ENCODE measurements around the gene YOD1. TPM values are rescaled to one million over a fixed set of nuclear protein-coding genes. Genes with fewer than 3 reads are reported as not detected.

Gene YOD1
- total and polyA plus RNA-seq, 10 of the 15 experiments (the other 5 are each of a cell fraction or from before 2014, with no cell fraction given), result 2.1 to 7.9 (median 5.0) TPM

DNA sequence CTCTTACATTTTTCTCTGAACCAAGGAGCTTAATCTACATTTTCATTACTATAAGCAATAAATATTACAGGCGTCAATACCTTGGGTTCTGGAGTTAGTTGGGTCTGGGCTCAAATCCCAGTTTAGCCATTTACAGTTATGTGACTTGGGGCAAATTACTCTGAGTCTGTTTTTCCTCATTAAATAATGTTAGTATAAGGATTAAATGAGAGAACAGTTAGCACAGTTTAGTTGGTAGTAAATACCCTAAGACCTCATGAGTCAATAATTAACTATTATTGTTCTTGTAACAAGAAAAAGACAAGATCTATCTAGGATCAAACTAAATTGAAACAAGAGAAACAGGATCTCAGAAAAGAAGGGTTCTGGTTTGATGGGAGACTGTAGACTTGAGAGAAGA, 23.1 kb downstream of the YOD1 start:
- ATAC-seq (no peak), DNase-seq (ENCODE audit: low read depth, low spot score) (no peak), FAIRE-seq (no peak)
- POLR2A ChIA-PET, result no interaction called here
- no peak for TF ChIP-seq IRF4 (IDR thresholded peaks at IDR 0.05; ENCODE audit: low read depth, low read length)
- no peak for TF ChIP-seq TCF3 (IDR thresholded peaks at IDR 0.05; ENCODE audit: borderline replicate concordance, insufficient read depth, low read depth, low read length)
- no peak for TF ChIP-seq KAT2A (conservative IDR thresholded peaks at IDR 0.05; ENCODE audit: control insufficient read depth, low read depth, low read length)
- TF ChIP-seq, protein P1, sequence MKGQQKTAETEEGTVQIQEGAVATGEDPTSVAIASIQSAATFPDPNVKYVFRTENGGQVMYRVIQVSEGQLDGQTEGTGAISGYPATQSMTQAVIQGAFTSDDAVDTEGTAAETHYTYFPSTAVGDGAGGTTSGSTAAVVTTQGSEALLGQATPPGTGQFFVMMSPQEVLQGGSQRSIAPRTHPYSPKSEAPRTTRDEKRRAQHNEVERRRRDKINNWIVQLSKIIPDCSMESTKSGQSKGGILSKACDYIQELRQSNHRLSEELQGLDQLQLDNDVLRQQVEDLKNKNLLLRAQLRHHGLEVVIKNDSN (IDR thresholded peaks at IDR 0.05; ENCODE audit: borderline replicate concordance, extremely low read length, insufficient read depth, low read depth, low read length), result no peak
- TF ChIP-seq JUND (IDR thresholded peaks at IDR 0.05; ENCODE audit: low read depth, low read length), result no peak
- TF ChIP-seq GABPA (IDR thresholded peaks at IDR 0.05; ENCODE audit: low read depth), result no peak
- no peak for TF ChIP-seq SMARCA5 (IDR thresholded peaks at IDR 0.05)
- TF ChIP-seq ZSCAN29 (IDR thresholded peaks at IDR 0.05), result no peak
- TF ChIP-seq STAT1 (conservative IDR thresholded peaks at IDR 0.05), result no peak
- TF ChIP-seq GATAD2B (conservative IDR thresholded peaks at IDR 0.05; ENCODE audit: low read depth), result no peak
- no peak for TF ChIP-seq HDAC2 (IDR thresholded peaks at IDR 0.05)
- TF ChIP-seq ATF7 (IDR thresholded peaks at IDR 0.05; ENCODE audit: low read depth), result no peak
- TF ChIP-seq, protein P2, sequence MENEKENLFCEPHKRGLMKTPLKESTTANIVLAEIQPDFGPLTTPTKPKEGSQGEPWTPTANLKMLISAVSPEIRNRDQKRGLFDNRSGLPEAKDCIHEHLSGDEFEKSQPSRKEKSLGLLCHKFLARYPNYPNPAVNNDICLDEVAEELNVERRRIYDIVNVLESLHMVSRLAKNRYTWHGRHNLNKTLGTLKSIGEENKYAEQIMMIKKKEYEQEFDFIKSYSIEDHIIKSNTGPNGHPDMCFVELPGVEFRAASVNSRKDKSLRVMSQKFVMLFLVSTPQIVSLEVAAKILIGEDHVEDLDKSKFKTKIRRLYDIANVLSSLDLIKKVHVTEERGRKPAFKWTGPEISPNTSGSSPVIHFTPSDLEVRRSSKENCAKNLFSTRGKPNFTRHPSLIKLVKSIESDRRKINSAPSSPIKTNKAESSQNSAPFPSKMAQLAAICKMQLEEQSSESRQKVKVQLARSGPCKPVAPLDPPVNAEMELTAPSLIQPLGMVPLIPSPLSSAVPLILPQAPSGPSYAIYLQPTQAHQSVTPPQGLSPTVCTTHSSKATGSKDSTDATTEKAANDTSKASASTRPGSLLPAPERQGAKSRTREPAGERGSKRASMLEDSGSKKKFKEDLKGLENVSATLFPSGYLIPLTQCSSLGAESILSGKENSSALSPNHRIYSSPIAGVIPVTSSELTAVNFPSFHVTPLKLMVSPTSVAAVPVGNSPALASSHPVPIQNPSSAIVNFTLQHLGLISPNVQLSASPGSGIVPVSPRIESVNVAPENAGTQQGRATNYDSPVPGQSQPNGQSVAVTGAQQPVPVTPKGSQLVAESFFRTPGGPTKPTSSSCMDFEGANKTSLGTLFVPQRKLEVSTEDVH (IDR thresholded peaks at IDR 0.05; ENCODE audit: low read depth, partially characterized antibody), result no peak
- no peak for TF ChIP-seq MXI1 (IDR thresholded peaks at IDR 0.05; ENCODE audit: low read depth, low read length)
- TF ChIP-seq FOS (IDR thresholded peaks at IDR 0.05; ENCODE audit: borderline replicate concordance, extremely low read depth, insufficient read length), result no peak
- no peak for TF ChIP-seq MEF2A (IDR thresholded peaks at IDR 0.05; ENCODE audit: insufficient read depth, low read depth, low read length)
- no peak for TF ChIP-seq SREBF1 (IDR thresholded peaks at IDR 0.05; ENCODE audit: low read length)
- no peak for TF ChIP-seq SMAD5 (IDR thresholded peaks at IDR 0.05; ENCODE audit: low read depth)
- TF ChIP-seq HDGF (IDR thresholded peaks at IDR 0.05), result no peak
- no peak for TF ChIP-seq SMC3 (IDR thresholded peaks at IDR 0.05; ENCODE audit: borderline replicate concordance, low read length)
- BruUV-seq (replicated peaks), result no TSS peak
- SMC1A ChIA-PET (ENCODE audit: uncharacterized antibody, unreplicated experiment), result no interaction called here
- no peaks in the 10 kb centered on the region for H3K36me3 ChIP-seq (ENCODE audit: control insufficient read depth in 2 of 2, insufficient read depth in 2 of 2, low read length in 1 of 2)
- RAD21 ChIA-PET (ENCODE audit: unreplicated experiment), result no interaction called here
- no peak overlapping the region for H3K4me3 ChIP-seq
- 0% methylated on average over 1 of the region's 1 CpG for WGBS (ENCODE audit: insufficient coverage, insufficient replicate concordance, low lambda C conversion rate, missing lambda C conversion rate)
- no peaks in the 10 kb centered on the region for H3K9me3 ChIP-seq (replicated peaks; ENCODE audit: control insufficient read depth, insufficient read depth, low read length)
- in situ Hi-C loops (cut with MboI), result no loop called here
- H3K4me1 ChIP-seq (ENCODE audit: control insufficient read depth, insufficient read depth, low read length), result no peaks in the 10 kb centered on the region
- peaks cover 1 to 10% of the 10 kb centered on the region in 2 experiments for H3K27me3 ChIP-seq (replicated peaks in 1 of 2; ENCODE audit: control insufficient read depth in 2 of 2, insufficient read depth in 2 of 2, low read length in 1 of 2)
- H2AFZ ChIP-seq (ENCODE audit: control insufficient read depth, low read depth, low read length), result no peak overlapping the region
- H3K9ac ChIP-seq (ENCODE audit: control insufficient read depth, insufficient read depth, low read length), result no peak overlapping the region
- no peaks in the 10 kb centered on the region for H3K79me2 ChIP-seq (ENCODE audit: control insufficient read depth, insufficient read depth, low read length)
- CTCF ChIA-PET, result interaction anchor here (5.3 kb wide), 1 partner anchor 22 kb away, joined by 19 read pairs; no protein-coding TSS in a partner anchor
- no peak overlapping the region for H3K27ac ChIP-seq (ENCODE audit: control insufficient read depth, insufficient read depth)
- no peaks in the 10 kb centered on the region for H4K20me1 ChIP-seq (ENCODE audit: control insufficient read depth, insufficient read depth)
- H3K4me2 ChIP-seq (ENCODE audit: control insufficient read depth, insufficient read depth), result no peak overlapping the region
- intact Hi-C loops (cut with micrococcal nuclease; ENCODE audit: unreplicated experiment), result no loop called here
